Trophoblast cell (in vitro differentiated cells and primary cell): ENCODE results near the gene USP50.
"Not testable (repeated sequence)": the region's sequence is repeated elsewhere in the genome, so short reads cannot be mapped to it uniquely, and the experiment has no call there.

Experiments used
- DNase-seq, 2 donors: peaks; one replicate each; pipeline ENCODE4 v3.0.0-alpha.2; 2016
- H2AFZ ChIP-seq: 2 replicates; pipeline ENCODE4 v1.6.1; 2013; ENCODE audit warnings: low read length, moderate library complexity, mild to moderate bottlenecking; ENCODE audit not compliant: insufficient read depth, poor library complexity
- H2AK5ac ChIP-seq: 2 replicates; pipeline ENCODE4 v1.6.1; 2013; ENCODE audit warnings: mild to moderate bottlenecking, low read length
- H2BK120ac ChIP-seq: 2 replicates; pipeline ENCODE4 v1.6.1; 2013; ENCODE audit warnings: low read length, mild to moderate bottlenecking, moderate library complexity; ENCODE audit not compliant: insufficient read depth, poor library complexity
- H2BK12ac ChIP-seq: 2 replicates; pipeline ENCODE4 v1.6.1; 2013; ENCODE audit warnings: mild to moderate bottlenecking, low read length, moderate library complexity
- H2BK5ac ChIP-seq: 2 replicates; pipeline ENCODE4 v1.6.1; 2013; ENCODE audit warnings: low read length, low read depth, moderate library complexity, mild to moderate bottlenecking; ENCODE audit not compliant: poor library complexity
- H3K14ac ChIP-seq: 2 replicates; pipeline ENCODE4 v1.6.1; 2013; ENCODE audit warnings: mild to moderate bottlenecking, low read length
- H3K18ac ChIP-seq: 2 replicates; pipeline ENCODE4 v1.6.1; 2013; ENCODE audit warnings: mild to moderate bottlenecking, low read length
- H3K23ac ChIP-seq: 2 replicates; pipeline ENCODE4 v1.6.1; 2013; ENCODE audit warnings: low read length
- H3K27ac ChIP-seq: 2 replicates; pipeline ENCODE4 v1.5.1; 2013; ENCODE audit warnings: low read depth, mild to moderate bottlenecking, inconsistent platforms, low read length, moderate library complexity
- H3K27me3 ChIP-seq: 2 replicates; pipeline ENCODE4 v1.6.1; 2013; ENCODE audit warnings: inconsistent platforms, mild to moderate bottlenecking, low read length, moderate library complexity; ENCODE audit not compliant: insufficient read depth
- H3K36me3 ChIP-seq, 2 experiments: 1 replicate in 1 of 2; 2 replicates in 1 of 2; pipeline ENCODE4 v1.6.1; 2013; ENCODE audit warnings: low read length in 2 of 2, mild to moderate bottlenecking in 2 of 2, moderate library complexity in 1 of 2; ENCODE audit not compliant: insufficient read depth in 2 of 2, control insufficient read depth in 1 of 2
- H3K4ac ChIP-seq: 2 replicates; pipeline ENCODE4 v1.6.1; 2013; ENCODE audit warnings: low read depth, mild to moderate bottlenecking, low read length, moderate library complexity
- H3K4me1 ChIP-seq, 2 experiments: 1 replicate in 1 of 2; 2 replicates in 1 of 2; pipeline ENCODE4 v1.6.1; 2013; ENCODE audit warnings: low read length in 2 of 2, mild to moderate bottlenecking in 2 of 2, moderate library complexity in 1 of 2; ENCODE audit not compliant: insufficient read depth in 2 of 2, control insufficient read depth in 1 of 2
- H3K4me2 ChIP-seq: 2 replicates; pipeline ENCODE4 v1.6.1; 2013; ENCODE audit warnings: inconsistent platforms, mild to moderate bottlenecking, low read length, moderate library complexity
- H3K4me3 ChIP-seq: 2 replicates; pipeline ENCODE4 v1.5.1; 2013; ENCODE audit warnings: mild to moderate bottlenecking, low read depth, low read length, inconsistent platforms
- H3K79me1 ChIP-seq: one replicate; pipeline ENCODE4 v1.6.1; 2013; ENCODE audit warnings: low read length
- H3K79me2 ChIP-seq: 2 replicates; pipeline ENCODE4 v1.6.1; 2013; ENCODE audit warnings: low read length, mild to moderate bottlenecking; ENCODE audit not compliant: control insufficient read depth, insufficient read depth, poor library complexity
- H3K9ac ChIP-seq: 2 replicates; pipeline ENCODE4 v1.6.1; 2013; ENCODE audit warnings: mild to moderate bottlenecking, low read length
- H3K9me3 ChIP-seq: 2 replicates; pipeline ENCODE4 v1.6.1; 2013; ENCODE audit warnings: low read depth, mild to moderate bottlenecking, control low read depth, inconsistent platforms, low read length; ENCODE audit not compliant: insufficient read depth
- H4K12ac ChIP-seq: 2 replicates; pipeline ENCODE4 v1.6.1; 2013; ENCODE audit warnings: low read depth, mild to moderate bottlenecking, low read length, moderate library complexity
- H4K8ac ChIP-seq: 2 replicates; pipeline ENCODE4 v1.6.1; 2013; ENCODE audit warnings: low read depth, mild to moderate bottlenecking, low read length, moderate library complexity
- H4K91ac ChIP-seq: one replicate; pipeline ENCODE4 v1.6.1; 2013; ENCODE audit warnings: low read depth, mild to moderate bottlenecking, low read length, moderate library complexity
- WGBS: extraction: QIAGEN DNeasy Blood & Tissue Kit; methylation state at CpG from one replicate; pipeline ENCODE4 v1.1.7; 2013; ENCODE audit warnings: missing lambda C conversion rate; ENCODE audit not compliant: insufficient read length, insufficient coverage; ENCODE audit errors: extremely low coverage; 5-methylcytosine and 5-hydroxymethylcytosine counted together

USP50 gene

DNA sequence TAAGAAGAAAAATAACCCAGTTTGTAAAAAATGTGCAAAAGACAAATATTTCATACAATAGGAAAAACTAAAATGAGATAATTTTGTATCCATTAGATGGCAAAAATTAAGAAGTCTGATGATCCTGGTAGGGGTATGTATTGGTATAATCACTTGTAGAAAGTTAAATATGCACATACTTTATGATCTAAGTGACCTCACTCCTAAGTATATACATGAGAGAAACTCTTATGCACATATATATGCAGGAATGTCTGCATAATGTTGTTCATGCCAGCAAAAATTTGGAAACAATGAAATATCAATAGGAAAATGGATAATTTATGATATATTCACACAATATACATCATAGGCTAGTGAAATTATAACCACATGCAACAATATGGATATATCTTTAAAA lies 33.5 kb downstream of the USP50 start:
- Histone ChIP-seq H3K79me1 (no peaks in the 10 kb centered on the region), H3K4me3 (no peak overlapping the region), H3K18ac (no peak overlapping the region), H4K12ac (no peak overlapping the region), H3K36me3 (no peaks in the 10 kb centered on the region), H2AK5ac (no peak overlapping the region), H3K14ac (no peak overlapping the region), H4K8ac (no peak overlapping the region), H3K23ac (no peak overlapping the region), H2BK5ac (no peak overlapping the region), H3K4ac (no peak overlapping the region), H2BK120ac (no peak overlapping the region), H4K91ac (no peak overlapping the region), H3K79me2 (no peaks in the 10 kb centered on the region), H2AFZ (no peak overlapping the region), H3K9ac (no peak overlapping the region), H3K9me3 (no peaks in the 10 kb centered on the region), H3K27ac (no peak overlapping the region), H2BK12ac (no peak overlapping the region), H3K4me2 (no peak overlapping the region), H3K4me1 (no peaks in the 10 kb centered on the region), H3K27me3 (no peaks in the 10 kb centered on the region)
- no peak for DNase-seq

DNA sequence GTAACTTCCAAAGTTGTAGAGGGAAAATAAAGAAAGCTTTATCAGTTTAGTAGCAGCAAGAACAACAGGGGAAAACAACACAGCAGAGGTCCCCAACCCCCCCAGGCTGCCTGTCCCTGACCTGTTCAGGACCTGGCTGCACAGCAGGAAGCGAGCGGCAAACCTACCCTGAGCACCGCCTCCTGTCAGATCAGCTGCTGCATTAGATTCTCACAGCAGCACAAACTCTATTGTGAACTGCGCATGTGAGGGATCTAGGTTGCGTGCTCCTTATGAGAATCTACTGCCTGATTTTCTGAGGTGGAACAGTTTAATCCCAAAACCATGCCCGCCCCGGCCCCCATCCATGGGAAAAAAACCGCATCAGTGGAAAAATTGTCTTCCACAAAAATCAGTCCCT lies 40.3 kb downstream of the USP50 start:
- Histone ChIP-seq H3K36me3 (peaks cover 2 to 5% of the 10 kb centered on the region in 2 experiments), H3K79me1 (no peaks in the 10 kb centered on the region), H2AK5ac (no peak overlapping the region), H3K23ac (no peak overlapping the region), H3K27ac (no peak overlapping the region), H3K4me3 (no peak overlapping the region), H2BK12ac (no peak overlapping the region), H4K12ac (no peak overlapping the region), H3K4me1 (no peaks in the 10 kb centered on the region), H3K79me2 (no peaks in the 10 kb centered on the region), H3K4me2 (no peak overlapping the region), H3K4ac (no peak overlapping the region), H2AFZ (no peak overlapping the region), H3K27me3 (no peaks in the 10 kb centered on the region), H3K9ac (no peak overlapping the region), H3K18ac (no peak overlapping the region), H4K91ac (no peak overlapping the region), H2BK120ac (no peak overlapping the region), H3K9me3 (no peaks in the 10 kb centered on the region), H4K8ac (no peak overlapping the region), H2BK5ac (no peak overlapping the region), H3K14ac (no peak overlapping the region)
- DNase-seq, result no peak
- no CpG with 5 or more reads among the region's 8 CpGs for WGBS

DNA sequence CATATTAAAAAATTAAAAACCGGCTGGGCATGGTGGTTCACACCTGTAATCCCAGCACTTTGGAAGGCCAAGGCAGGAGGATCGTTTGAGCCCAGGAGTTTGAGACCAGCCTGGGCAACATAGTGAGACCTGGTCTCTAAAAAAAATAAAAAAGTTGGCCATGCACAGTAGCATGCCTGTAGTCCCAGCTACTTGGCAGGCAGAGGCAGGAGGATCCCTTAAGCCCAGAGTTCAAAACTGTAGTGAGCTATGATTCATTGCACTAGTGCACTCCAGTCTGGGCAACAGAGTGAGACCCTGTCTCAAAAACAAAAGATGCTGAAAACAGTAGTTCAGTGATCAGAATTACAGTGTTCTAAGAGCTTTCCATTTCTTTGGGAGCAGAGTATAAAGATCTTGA lies 40.8 kb downstream of the USP50 start:
- WGBS, result no CpG with 5 or more reads among the region's 2 CpGs
- H3K4me3 ChIP-seq, H2AK5ac ChIP-seq, H3K36me3 ChIP-seq, H3K23ac ChIP-seq, H4K91ac ChIP-seq, H3K79me2 ChIP-seq, H3K9ac ChIP-seq, H3K9me3 ChIP-seq, H4K8ac ChIP-seq, H3K27me3 ChIP-seq, H3K4me1 ChIP-seq, H2BK12ac ChIP-seq, H3K4me2 ChIP-seq, H3K18ac ChIP-seq, H2BK120ac ChIP-seq, H3K27ac ChIP-seq, H3K4ac ChIP-seq, H2AFZ ChIP-seq, H3K79me1 ChIP-seq, DNase-seq, H4K12ac ChIP-seq, H2BK5ac ChIP-seq, H3K14ac ChIP-seq: not testable (repeated sequence)

DNA sequence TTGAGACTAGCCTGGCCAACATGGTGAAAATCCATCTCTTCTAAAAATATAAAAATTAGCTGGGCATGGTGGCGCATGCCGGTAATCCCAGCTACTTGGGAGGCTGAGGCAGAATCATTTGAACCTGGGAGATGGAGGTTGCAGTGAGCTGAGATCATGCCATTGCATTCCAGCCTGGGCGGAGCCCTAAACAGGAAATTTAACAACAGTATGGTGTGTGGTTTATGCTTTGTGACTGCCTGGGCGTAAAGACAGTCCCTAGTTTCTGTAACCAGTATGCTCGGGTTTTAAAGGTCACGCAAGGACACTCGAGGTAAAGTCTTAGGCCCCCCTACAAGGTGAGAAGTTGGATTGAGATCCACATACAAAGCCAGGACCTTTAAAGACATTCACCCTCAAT lies 43.3 kb downstream of the USP50 start:
- no peak overlapping the region for H3K4me3 ChIP-seq
- no peak overlapping the region for H2BK5ac ChIP-seq
- no peaks in the 10 kb centered on the region for H3K27me3 ChIP-seq
- H3K23ac ChIP-seq, result no peak overlapping the region
- H3K18ac ChIP-seq, result no peak overlapping the region
- H4K8ac ChIP-seq, result no peak overlapping the region
- H3K36me3 ChIP-seq, result peaks cover 2 to 8% of the 10 kb centered on the region in 2 experiments
- H3K14ac ChIP-seq, result no peak overlapping the region
- H3K9me3 ChIP-seq, result no peaks in the 10 kb centered on the region
- WGBS, result no CpG with 5 or more reads among the region's 7 CpGs
- H3K4ac ChIP-seq, result no peak overlapping the region
- no peak overlapping the region for H4K91ac ChIP-seq
- H2BK12ac ChIP-seq, result no peak overlapping the region
- H3K4me1 ChIP-seq, result no peaks in the 10 kb centered on the region
- no peak overlapping the region for H3K27ac ChIP-seq
- no peak overlapping the region for H3K9ac ChIP-seq
- no peak overlapping the region for H4K12ac ChIP-seq
- H3K79me1 ChIP-seq, result no peaks in the 10 kb centered on the region
- no peak overlapping the region for H2BK120ac ChIP-seq
- H3K79me2 ChIP-seq, result no peaks in the 10 kb centered on the region
- H2AFZ ChIP-seq, result no peak overlapping the region
- no peak for DNase-seq
- H2AK5ac ChIP-seq, result no peak overlapping the region
- H3K4me2 ChIP-seq, result no peak overlapping the region
